Smooth muscle cell (in vitro differentiated cells): ENCODE results near the gene NLRP6. TPM values are rescaled to one million over a fixed set of nuclear protein-coding genes. Genes with fewer than 3 reads are reported as not detected.
"Not testable (repeated sequence)": the region's sequence is repeated elsewhere in the genome, so short reads cannot be mapped to it uniquely, and the experiment has no call there.

Experiments used
- DNase-seq: peaks from one replicate; lab custom pipeline; 2025; ENCODE audit not compliant: unreplicated experiment; lab: John Stamatoyannopoulos, UW
- H2AFZ ChIP-seq: fragments of 200-600 bp; sonication (generic); 2 replicates; pipeline ENCODE4 v1.6.0; 2016; ENCODE audit warnings: antibody characterized with exemption, low read depth, mild to moderate bottlenecking
- H3F3A ChIP-seq: fragments of 200-600 bp; sonication (generic); 2 replicates; pipeline ENCODE4 v1.6.0; 2017; ENCODE audit warnings: antibody characterized with exemption, low read depth
- H3K27ac ChIP-seq: fragments of 200-600 bp; sonication (generic); 2 replicates; pipeline ENCODE4 v1.5.1; 2016; ENCODE audit warnings: low read depth, mild to moderate bottlenecking
- H3K27me3 ChIP-seq: fragments of 200-600 bp; sonication (generic); 2 replicates; pipeline ENCODE4 v1.6.1; 2016; ENCODE audit warnings: low read depth, mild to moderate bottlenecking
- H3K36me3 ChIP-seq: fragments of 200-600 bp; sonication (generic); 2 replicates; pipeline ENCODE4 v1.5.1; 2016; ENCODE audit warnings: low read depth
- H3K4me1 ChIP-seq: fragments of 200-600 bp; sonication (generic); 2 replicates; pipeline ENCODE4 v1.5.1; 2016; ENCODE audit warnings: low read depth
- H3K4me2 ChIP-seq: fragments of 200-600 bp; sonication (generic); 2 replicates; pipeline ENCODE4 v1.6.0; 2016; ENCODE audit warnings: mild to moderate bottlenecking
- H3K4me3 ChIP-seq: fragments of 200-600 bp; sonication (generic); 2 replicates; pipeline ENCODE4 v1.5.1; 2016; ENCODE audit warnings: mild to moderate bottlenecking
- H3K79me2 ChIP-seq: fragments of 200-600 bp; sonication (generic); 2 replicates; pipeline ENCODE4 v1.6.0; 2016; ENCODE audit warnings: low read depth, mild to moderate bottlenecking
- H3K9ac ChIP-seq: fragments of 200-600 bp; sonication (generic); 2 replicates; pipeline ENCODE4 v1.6.0; 2016; ENCODE audit warnings: low read depth
- H3K9me3 ChIP-seq: fragments of 200-600 bp; sonication (generic); replicated peaks from 2 replicates; pipeline ENCODE4 v1.5.1; 2016; ENCODE audit warnings: low read depth
- H4K20me1 ChIP-seq: fragments of 200-600 bp; sonication (generic); 2 replicates; pipeline ENCODE4 v1.6.0; 2016; ENCODE audit warnings: low read depth
- CTCF ChIP-seq: fragments of 200-600 bp; sonication (generic); IDR thresholded peaks from 2 replicates; pipeline ENCODE4 v1.5.1; 2017; ENCODE audit warnings: borderline replicate concordance, mild to moderate bottlenecking, antibody characterized with exemption; ENCODE audit not compliant: insufficient read depth, poor library complexity, severe bottlenecking
- WGBS: methylation state at CpG from one replicate; pipeline ENCODE4 v1.1.7; 2016; ENCODE audit warnings: low lambda C conversion rate; 5-methylcytosine and 5-hydroxymethylcytosine counted together
- polyA plus RNA-seq: library from polyadenylated mRNA; unstranded; fragments of >200 nt; fragmentation: Nextera tagmentation; extraction: Ambion mirVana; gene quantifications from 2 replicates; pipeline ENCODE4 v1.2.1, GENCODE V29; 2016
- total RNA-seq: library from RNA; depleted of rRNA; stranded (reverse); fragments of >200 nt; gene quantifications from 2 replicates; pipeline ENCODE4 v1.2.3, GENCODE V29; 2014

NLRP6 gene
- total and polyA plus RNA-seq, 2 experiments from 2014 or later, result not detected

- H3K9ac ChIP-seq, result no peak overlapping the region
- 93% methylated on average over 3 of the region's 3 CpGs for WGBS
- no peak overlapping the region for H2AFZ ChIP-seq
- peaks cover 7% of the 10 kb centered on the region for H3K4me1 ChIP-seq
- H4K20me1 ChIP-seq, result no peaks in the 10 kb centered on the region
- no peak overlapping the region for H3K27ac ChIP-seq
- no peaks in the 10 kb centered on the region for H3K36me3 ChIP-seq
- TF ChIP-seq CTCF, result no peak
- H3K4me2 ChIP-seq, result peak overlapping the region; percentile 30
- H3K4me3 ChIP-seq, result no peak overlapping the region
- no peaks in the 10 kb centered on the region for H3K9me3 ChIP-seq
- peaks cover 13% of the 10 kb centered on the region for H3F3A ChIP-seq
- no peak for DNase-seq
- H3K27me3 ChIP-seq, result no peaks in the 10 kb centered on the region
- peaks cover 4% of the 10 kb centered on the region for H3K79me2 ChIP-seq
Observed at GRCh38 chr11:327581-327923, 49.3 kb downstream of the NLRP6 start.

GRCh38 chr11:328012-328411, 49.8 kb downstream of the NLRP6 start:
- H3K4me2 ChIP-seq, result no peak overlapping the region
- H3K27ac ChIP-seq, result peak overlapping the region; percentile 46
- H3K4me3 ChIP-seq, result no peak overlapping the region
- H4K20me1 ChIP-seq, result no peaks in the 10 kb centered on the region
- H2AFZ ChIP-seq, result no peak overlapping the region
- peaks cover 7% of the 10 kb centered on the region for H3K4me1 ChIP-seq
- no peaks in the 10 kb centered on the region for H3K9me3 ChIP-seq
- H3F3A ChIP-seq, result peaks cover 12% of the 10 kb centered on the region
- H3K9ac ChIP-seq, result no peak overlapping the region
- H3K27me3 ChIP-seq, result no peaks in the 10 kb centered on the region
- DNase-seq, result no peak
- no peak for TF ChIP-seq CTCF
- H3K36me3 ChIP-seq, result no peaks in the 10 kb centered on the region
- WGBS, result 97% methylated on average over 13 of the region's 13 CpGs
- H3K79me2 ChIP-seq, result peaks cover 4% of the 10 kb centered on the region

- H3K27ac ChIP-seq, result peak overlapping the region; percentile 46
- H4K20me1 ChIP-seq, DNase-seq, H3K27me3 ChIP-seq, H3K36me3 ChIP-seq, H3F3A ChIP-seq, H3K4me3 ChIP-seq, H3K9me3 ChIP-seq, H2AFZ ChIP-seq, H3K9ac ChIP-seq, H3K79me2 ChIP-seq, H3K4me1 ChIP-seq: not testable (repeated sequence)
- WGBS, result 81% methylated on average over 15 of the region's 15 CpGs
- H3K4me2 ChIP-seq, result peak overlapping the region; percentile 16
Observed at GRCh38 chr11:328516-329100, 50.4 kb downstream of the NLRP6 start.

- DNase-seq, result no peak
- Histone ChIP-seq H3K9me3 (no peaks in the 10 kb centered on the region), H3K27ac (peak overlapping the region; percentile 9), H3K36me3 (no peaks in the 10 kb centered on the region), H4K20me1 (no peaks in the 10 kb centered on the region), H3K4me1 (peaks cover 22% of the 10 kb centered on the region), H3K9ac (no peak overlapping the region), H3K4me2 (no peak overlapping the region), H3F3A (peaks cover 8% of the 10 kb centered on the region), H2AFZ (no peak overlapping the region), H3K4me3 (no peak overlapping the region), H3K27me3 (no peaks in the 10 kb centered on the region), H3K79me2 (peaks cover 4% of the 10 kb centered on the region)
- no peak for TF ChIP-seq CTCF
- 95% methylated on average over 2 of the region's 2 CpGs for WGBS
Observed at GRCh38 chr11:329886-330253, 51.7 kb downstream of the NLRP6 start.
